RWPE2 (cell line): ENCODE measurements around the gene PLIN5.

Source experiments
- ATAC-seq: fragments of 200-7000 bp; cut with Tn5 transposase; 3 replicates; pipeline ENCODE4 v1.9.1; 2021; ENCODE audit warnings: low read depth
- DNase-seq: peaks from one replicate; pipeline ENCODE4 v3.0.0-alpha.2; 2020; ENCODE audit warnings: low spot score
- H3K27ac ChIP-seq: fragments of 450-650 bp; 2 replicates; pipeline ENCODE4 v1.5.1; 2017; ENCODE audit warnings: mild to moderate bottlenecking; ENCODE audit not compliant: poor library complexity, severe bottlenecking
- H3K27me3 ChIP-seq: fragments of 250-450 bp; sonication (Bioruptor Pico); 2 replicates; pipeline ENCODE4 v1.5.1; 2021; ENCODE audit warnings: mild to moderate bottlenecking, moderate library complexity; ENCODE audit not compliant: insufficient read depth, poor library complexity, severe bottlenecking
- H3K36me3 ChIP-seq: fragments of 250-450 bp; sonication (Bioruptor Pico); 2 replicates; pipeline ENCODE4 v1.5.1; 2020; ENCODE audit warnings: low read depth, mild to moderate bottlenecking, moderate library complexity
- H3K4me1 ChIP-seq: fragments of 250-450 bp; sonication (Bioruptor Pico); 2 replicates; pipeline ENCODE4 v1.5.1; 2021; ENCODE audit warnings: mild to moderate bottlenecking, moderate library complexity; ENCODE audit not compliant: insufficient read depth, poor library complexity, severe bottlenecking
- H3K4me3 ChIP-seq: fragments of 250-450 bp; sonication (Bioruptor Pico); 2 replicates; pipeline ENCODE4 v1.5.1; 2021; ENCODE audit warnings: mild to moderate bottlenecking, moderate library complexity; ENCODE audit not compliant: severe bottlenecking
- H3K9me3 ChIP-seq: fragments of 250-450 bp; sonication (Bioruptor Pico); 2 replicates; pipeline ENCODE4 v1.5.1; 2021; ENCODE audit warnings: mild to moderate bottlenecking, moderate library complexity; ENCODE audit not compliant: severe bottlenecking
- TF ChIP-seq, protein P1 (sequence below): fragments of 450-650 bp; IDR thresholded peaks from one replicate; pipeline ENCODE4 v1.5.1; 2017; ENCODE audit warnings: mild to moderate bottlenecking, moderate library complexity; ENCODE audit not compliant: poor library complexity, severe bottlenecking

The PLIN5 gene

DNA sequence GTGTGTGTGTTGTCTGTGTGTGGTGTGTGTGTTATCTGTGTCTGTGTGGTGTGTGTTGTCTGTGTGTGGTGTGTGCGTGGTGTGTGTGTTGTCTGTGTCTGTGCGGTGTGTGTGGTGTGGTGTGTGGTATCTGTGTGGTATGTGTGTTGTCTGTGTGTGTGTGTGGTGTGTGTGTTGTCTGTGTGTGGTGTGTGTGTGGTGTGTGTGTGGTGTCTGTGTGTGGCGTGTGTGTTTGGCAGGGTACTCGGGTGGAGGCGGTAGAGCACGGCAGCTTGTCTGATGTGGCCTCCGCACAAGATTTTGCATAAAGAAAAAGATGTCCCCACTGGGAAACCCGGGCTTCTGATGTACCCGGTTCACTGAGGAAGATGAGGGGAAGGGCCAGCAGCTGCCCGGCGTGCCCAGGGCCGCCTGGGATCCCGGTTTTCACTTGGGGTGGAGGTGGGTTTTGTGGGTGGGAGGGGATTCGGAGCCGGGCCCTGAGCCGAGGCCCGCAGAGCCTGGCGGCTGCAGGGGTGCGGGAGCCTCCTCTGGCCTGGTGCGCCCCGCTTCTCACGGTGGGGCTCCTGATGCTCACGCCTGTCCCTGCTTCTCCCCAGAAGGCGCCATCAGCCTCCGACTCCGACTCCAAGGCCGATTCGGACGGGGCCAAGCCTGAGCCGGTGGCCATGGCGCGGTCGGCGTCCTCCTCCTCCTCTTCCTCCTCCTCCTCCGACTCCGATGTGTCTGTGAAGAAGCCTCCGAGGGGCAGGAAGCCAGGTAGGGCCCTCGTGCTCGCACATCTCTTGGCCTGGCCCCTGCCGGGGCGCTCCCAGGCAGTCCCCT, 41.7 kb downstream of the PLIN5 start:
- H3K4me1 ChIP-seq: no peaks in the 10 kb centered on the region
- H3K27me3 ChIP-seq: no peaks in the 10 kb centered on the region
- peaks cover 54% of the 10 kb centered on the region for H3K36me3 ChIP-seq
- no peaks in the 10 kb centered on the region for H3K9me3 ChIP-seq
- DNase-seq: peak; percentile 45
- TF ChIP-seq, protein P1, sequence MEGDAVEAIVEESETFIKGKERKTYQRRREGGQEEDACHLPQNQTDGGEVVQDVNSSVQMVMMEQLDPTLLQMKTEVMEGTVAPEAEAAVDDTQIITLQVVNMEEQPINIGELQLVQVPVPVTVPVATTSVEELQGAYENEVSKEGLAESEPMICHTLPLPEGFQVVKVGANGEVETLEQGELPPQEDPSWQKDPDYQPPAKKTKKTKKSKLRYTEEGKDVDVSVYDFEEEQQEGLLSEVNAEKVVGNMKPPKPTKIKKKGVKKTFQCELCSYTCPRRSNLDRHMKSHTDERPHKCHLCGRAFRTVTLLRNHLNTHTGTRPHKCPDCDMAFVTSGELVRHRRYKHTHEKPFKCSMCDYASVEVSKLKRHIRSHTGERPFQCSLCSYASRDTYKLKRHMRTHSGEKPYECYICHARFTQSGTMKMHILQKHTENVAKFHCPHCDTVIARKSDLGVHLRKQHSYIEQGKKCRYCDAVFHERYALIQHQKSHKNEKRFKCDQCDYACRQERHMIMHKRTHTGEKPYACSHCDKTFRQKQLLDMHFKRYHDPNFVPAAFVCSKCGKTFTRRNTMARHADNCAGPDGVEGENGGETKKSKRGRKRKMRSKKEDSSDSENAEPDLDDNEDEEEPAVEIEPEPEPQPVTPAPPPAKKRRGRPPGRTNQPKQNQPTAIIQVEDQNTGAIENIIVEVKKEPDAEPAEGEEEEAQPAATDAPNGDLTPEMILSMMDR: no peak
- H3K27ac ChIP-seq: no peak overlapping the region
- ATAC-seq: no peak
- H3K4me3 ChIP-seq: no peak overlapping the region

DNA sequence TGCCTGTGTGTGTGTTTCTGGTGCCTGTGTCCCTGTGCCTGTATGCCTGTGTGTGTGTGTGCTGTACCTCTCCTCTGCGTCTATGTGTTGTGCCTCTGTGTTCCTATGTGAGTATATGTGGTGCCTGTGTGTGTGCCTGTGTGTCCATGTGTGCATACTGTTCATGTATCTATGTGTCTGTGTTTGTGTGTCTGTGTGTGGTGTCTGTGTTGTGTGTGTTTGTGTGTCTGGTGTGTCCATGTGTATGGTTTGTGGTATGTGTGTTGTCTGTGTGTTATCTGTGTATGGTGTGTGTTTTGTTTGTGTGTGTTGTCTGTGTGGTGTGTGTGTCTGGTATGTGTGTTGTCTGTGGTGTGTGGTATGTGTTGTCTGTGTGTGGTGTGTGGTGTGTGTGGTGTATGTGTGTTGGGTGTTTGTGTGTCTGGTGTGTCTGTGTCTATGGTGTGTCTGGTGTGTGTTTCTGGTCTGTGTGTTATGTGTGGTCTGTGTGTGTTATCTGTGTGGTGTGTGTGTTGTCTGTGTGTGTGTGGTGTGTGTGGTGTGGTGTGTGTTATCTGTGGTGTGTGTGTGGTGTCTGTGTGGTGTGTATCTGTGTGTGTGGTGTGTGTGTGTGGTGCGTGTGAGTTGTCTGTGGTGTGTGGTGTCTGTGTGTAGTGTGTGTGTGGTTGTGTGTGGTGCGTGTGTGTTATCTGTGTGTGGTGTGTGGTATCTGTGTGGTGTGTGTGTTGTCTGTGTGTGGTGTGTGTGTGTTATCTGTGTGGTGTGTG, 42.5 kb downstream of the PLIN5 start:
- Histone ChIP-seq H3K4me1 (no peaks in the 10 kb centered on the region), H3K36me3 (peaks cover 49% of the 10 kb centered on the region), H3K4me3 (no peak overlapping the region), H3K9me3 (no peaks in the 10 kb centered on the region), H3K27me3 (no peaks in the 10 kb centered on the region), H3K27ac (no peak overlapping the region)
- DNase-seq: no peak
- no peak for ATAC-seq
- TF ChIP-seq, protein P1: no peak

DNA sequence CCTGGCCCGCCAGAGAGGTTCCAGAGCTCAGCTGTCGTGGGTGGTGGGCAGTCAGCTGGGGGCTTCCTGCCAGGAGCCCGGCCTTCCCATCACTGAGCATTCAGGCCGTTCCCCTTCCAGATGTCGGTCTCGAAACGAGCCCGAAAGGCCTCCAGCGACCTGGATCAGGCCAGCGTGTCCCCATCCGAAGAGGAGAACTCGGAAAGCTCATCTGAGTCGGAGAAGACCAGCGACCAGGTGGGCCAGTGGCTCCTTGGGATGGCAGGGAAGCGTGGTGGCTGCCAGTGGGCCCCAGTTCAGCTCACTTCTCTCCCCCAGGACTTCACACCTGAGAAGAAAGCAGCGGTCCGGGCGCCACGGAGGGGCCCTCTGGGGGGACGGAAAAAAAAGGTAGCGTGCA, 43.6 kb downstream of the PLIN5 start:
- no peaks in the 10 kb centered on the region for H3K4me1 ChIP-seq
- DNase-seq: no peak

DNA sequence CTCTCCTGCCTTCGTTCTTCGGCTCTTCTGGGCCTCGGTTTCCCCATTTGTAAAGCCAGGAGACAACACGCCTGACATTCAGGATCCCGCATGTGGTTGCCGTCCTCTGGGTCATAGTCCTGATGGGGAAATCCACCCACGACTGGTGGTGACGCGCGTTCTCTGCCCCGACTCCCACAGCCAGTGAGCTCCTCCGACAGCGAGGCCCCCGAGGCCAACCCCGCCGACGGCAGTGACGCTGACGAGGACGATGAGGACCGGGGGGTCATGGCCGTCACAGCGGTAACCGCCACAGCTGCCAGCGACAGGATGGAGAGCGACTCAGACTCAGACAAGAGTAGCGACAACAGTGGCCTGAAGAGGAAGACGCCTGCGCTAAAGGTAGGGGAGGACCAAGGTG, 46.5 kb downstream of the PLIN5 start:
- Histone ChIP-seq H3K4me3 (no peak overlapping the region), H3K9me3 (no peaks in the 10 kb centered on the region), H3K4me1 (no peaks in the 10 kb centered on the region), H3K27me3 (no peaks in the 10 kb centered on the region), H3K36me3 (peaks cover 37% of the 10 kb centered on the region), H3K27ac (no peak overlapping the region)
- TF ChIP-seq, protein P1: no peak
- DNase-seq (peak; percentile 48), ATAC-seq (no peak)

More for the DNA sequence above, 43.6 kb downstream of the PLIN5 start:
- Histone ChIP-seq H3K36me3 (peaks cover 45% of the 10 kb centered on the region), H3K27me3 (no peaks in the 10 kb centered on the region), H3K4me3 (no peak overlapping the region), H3K9me3 (no peaks in the 10 kb centered on the region), H3K27ac (no peak overlapping the region)
- ATAC-seq: no peak
- TF ChIP-seq, protein P1: no peak
